ENCODE data around the gene ASCL4.

ASCL4 gene

GRCh38 chr12:107736914-107737313, 37.6 kb upstream of the ASCL4 start:
- Histone ChIP-seq H3K9me3 (ENCODE audit: low read depth, low read length) (no peaks in the 10 kb centered on the region), H3K9ac (ENCODE audit: insufficient read length) (no peak overlapping the region), H3K4me3 (no peak overlapping the region), H3K27ac (no peak overlapping the region), H3K36me3 (ENCODE audit: insufficient read depth, low read length) (peaks cover 89% of the 10 kb centered on the region)
- TF ChIP-seq POLR2AphosphoS5 (IDR thresholded peaks at IDR 0.05; ENCODE audit: borderline replicate concordance, low read depth, low read length) (no peak), EZH2 (IDR thresholded peaks at IDR 0.05) (no peak)
- DNase-seq (ENCODE audit: low read depth, low spot score): no peak

DNA sequence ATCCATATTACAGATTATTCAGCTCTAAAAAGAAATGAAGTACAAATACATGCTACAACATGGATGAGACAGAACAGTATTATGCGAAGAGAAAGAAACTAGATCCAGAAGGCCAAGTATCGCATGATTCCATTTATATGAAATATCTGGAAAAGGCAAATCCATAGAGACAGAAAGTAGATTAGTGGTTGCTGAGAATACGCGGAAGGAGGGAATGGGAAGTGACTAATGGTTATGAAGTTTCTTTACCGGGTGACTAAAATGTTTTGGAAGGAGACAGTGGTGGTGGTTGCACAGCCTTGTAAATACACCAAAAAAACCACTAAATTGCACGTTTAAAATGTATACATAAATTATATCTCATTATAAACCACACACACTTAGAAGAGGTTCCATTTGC, 26.0 kb upstream of the ASCL4 start:
- DNase-seq (ENCODE audit: low read depth, low spot score): no peak
- peaks cover 83% of the 10 kb centered on the region for H3K36me3 ChIP-seq (ENCODE audit: insufficient read depth, low read length)
- no peak for TF ChIP-seq FOXP2 (optimal IDR thresholded peaks at IDR 0.05; ENCODE audit: control extremely low read depth, extremely low read length, insufficient read depth)
- no peak for TF ChIP-seq EZH2 (IDR thresholded peaks at IDR 0.05)
- TF ChIP-seq POLR2AphosphoS5 (IDR thresholded peaks at IDR 0.05; ENCODE audit: borderline replicate concordance, low read depth, low read length): no peak

DNA sequence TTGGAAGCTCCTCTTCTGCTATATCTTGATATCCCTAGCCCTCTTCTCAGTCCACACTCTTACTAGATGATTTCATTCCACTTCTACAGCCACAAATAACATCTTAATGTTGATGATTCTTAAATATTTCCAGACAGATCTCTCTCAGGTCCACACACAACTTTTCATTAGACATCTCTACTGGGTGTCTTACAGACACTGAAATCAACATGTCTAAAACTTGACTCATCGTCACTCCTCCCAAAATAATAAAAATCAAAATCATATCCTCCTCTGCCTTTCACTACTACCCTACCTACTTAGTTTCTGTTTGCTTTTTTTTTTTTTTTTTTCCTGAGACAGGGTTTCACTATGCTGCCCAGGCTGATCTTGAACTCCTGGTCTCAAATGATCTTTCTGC, 25.4 kb upstream of the ASCL4 start:
- H3K27ac ChIP-seq: no peak overlapping the region
- H3K36me3 ChIP-seq (ENCODE audit: insufficient read depth, low read length): peaks cover 83% of the 10 kb centered on the region
- no peak overlapping the region for H3K4me3 ChIP-seq
- TF ChIP-seq EZH2 (IDR thresholded peaks at IDR 0.05): no peak
- TF ChIP-seq POLR2AphosphoS5 (IDR thresholded peaks at IDR 0.05; ENCODE audit: borderline replicate concordance, low read depth, low read length): no peak
- TF ChIP-seq FOXP2 (optimal IDR thresholded peaks at IDR 0.05; ENCODE audit: control extremely low read depth, extremely low read length, insufficient read depth): no peak
- no peak overlapping the region for H3K9ac ChIP-seq (ENCODE audit: insufficient read length)
- no peaks in the 10 kb centered on the region for H3K9me3 ChIP-seq (ENCODE audit: low read depth, low read length)
- no peak for DNase-seq (ENCODE audit: low read depth, low spot score)

More for the DNA sequence above, 26.0 kb upstream of the ASCL4 start:
- Histone ChIP-seq H3K27ac (0 out of 2 replicates have a peak overlapping the region, but pooled peaks have one; percentile 2), H3K9ac (ENCODE audit: insufficient read length) (no peak overlapping the region), H3K4me3 (no peak overlapping the region), H3K9me3 (ENCODE audit: low read depth, low read length) (no peaks in the 10 kb centered on the region)

- Histone ChIP-seq H3K36me3 (ENCODE audit: insufficient read depth, low read length) (peaks cover 39% of the 10 kb centered on the region), H3K27ac (peak overlapping the region; percentile 30; the same call in 1 of the 2 replicates), H3K9ac (ENCODE audit: insufficient read length) (peak overlapping the region; percentile 85), H3K4me3 (peak overlapping the region; percentile 81), H3K9me3 (ENCODE audit: low read depth, low read length) (no peaks in the 10 kb centered on the region)
- TF ChIP-seq POLR2AphosphoS5 (IDR thresholded peaks at IDR 0.05; ENCODE audit: borderline replicate concordance, low read depth, low read length): no peak; the same call in 1 of the 2 replicates
- no peak for TF ChIP-seq FOXP2 (optimal IDR thresholded peaks at IDR 0.05; ENCODE audit: control extremely low read depth, extremely low read length, insufficient read depth)
- no peak for TF ChIP-seq EZH2 (IDR thresholded peaks at IDR 0.05)
- peak; percentile 28 for DNase-seq (ENCODE audit: low read depth, low spot score)
Measured at GRCh38 chr12:107759410-107759809, 15.1 kb upstream of the ASCL4 start.

DNA sequence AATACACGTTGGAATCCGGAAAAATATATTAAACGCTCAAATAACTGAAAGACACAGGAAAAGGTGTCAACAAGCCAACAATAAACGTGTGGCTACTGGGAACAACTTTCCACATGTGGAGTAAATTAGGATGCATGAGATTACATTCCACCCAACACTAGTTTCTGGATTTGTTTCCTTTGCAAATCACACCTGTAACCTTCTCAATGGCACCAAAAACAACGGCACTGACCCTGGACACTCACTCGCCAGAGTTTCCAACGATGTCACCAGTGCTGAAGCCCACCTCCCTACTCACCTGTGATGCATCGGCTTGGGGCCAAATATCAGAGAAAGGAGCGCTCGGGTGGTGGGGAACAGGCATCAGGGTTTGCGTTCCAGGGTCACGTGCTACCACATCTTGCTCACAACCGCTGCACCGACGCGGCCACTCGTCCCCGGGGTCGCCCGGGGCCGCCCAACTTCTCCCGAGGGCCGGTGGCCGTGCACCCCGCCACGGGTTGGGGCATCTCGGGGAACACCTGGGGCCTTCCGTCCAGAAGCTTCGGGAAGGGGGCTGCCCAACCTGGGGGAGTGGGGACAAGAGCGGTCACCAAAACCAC, 14.2 kb upstream of the ASCL4 start:
- H3K4me3 ChIP-seq: peak overlapping the region; percentile 81
- H3K36me3 ChIP-seq (ENCODE audit: insufficient read depth, low read length): peaks cover 30% of the 10 kb centered on the region
- H3K9me3 ChIP-seq (ENCODE audit: low read depth, low read length): no peaks in the 10 kb centered on the region
- DNase-seq (ENCODE audit: low read depth, low spot score): no peak
- peak overlapping the region; percentile 30; the same call in 1 of the 2 replicates for H3K27ac ChIP-seq
- H3K9ac ChIP-seq (ENCODE audit: insufficient read length): peak overlapping the region; percentile 85
- TF ChIP-seq EZH2 (IDR thresholded peaks at IDR 0.05) (no peak), FOXP2 (optimal IDR thresholded peaks at IDR 0.05; ENCODE audit: control extremely low read depth, extremely low read length, insufficient read depth) (no peak), POLR2AphosphoS5 (IDR thresholded peaks at IDR 0.05; ENCODE audit: borderline replicate concordance, low read depth, low read length) (no peak; the same call in 1 of the 2 replicates)

DNA sequence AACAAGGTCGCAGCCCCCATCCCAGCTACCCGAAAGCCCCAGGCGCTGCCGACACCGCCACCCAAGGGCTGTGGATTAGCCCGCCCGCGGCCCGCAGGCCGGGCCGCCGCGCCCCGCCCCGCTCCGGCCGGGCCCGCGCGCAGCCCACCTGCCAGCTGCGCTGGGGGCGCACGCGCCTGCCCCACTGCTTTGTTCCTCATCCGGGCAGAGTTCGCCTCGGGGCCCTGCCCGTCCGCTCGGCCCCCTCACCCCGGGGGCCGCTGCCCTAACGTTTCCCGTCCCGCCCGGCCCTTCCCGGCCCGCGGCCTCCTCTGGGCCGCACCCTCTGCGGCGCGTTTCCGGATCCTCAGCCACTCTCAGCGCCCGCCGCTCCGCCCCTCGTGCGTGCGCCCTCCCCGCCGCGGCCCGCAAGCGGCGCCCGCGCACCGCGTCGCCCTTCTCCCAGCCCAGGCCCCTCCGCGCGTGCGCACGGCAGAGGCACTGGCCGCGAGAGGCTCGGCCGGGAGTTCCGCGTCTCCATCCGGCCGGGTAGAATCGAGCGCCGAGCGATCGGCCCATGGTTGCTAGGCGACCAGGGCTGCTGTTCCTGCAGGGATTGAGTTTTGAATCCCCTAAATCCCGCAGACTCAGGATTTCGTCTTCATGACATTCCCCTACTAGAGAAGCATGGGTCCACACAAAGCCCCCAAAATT, 13.5 kb upstream of the ASCL4 start, which contains the start of gene PRDM4:
Gene PRDM4 (minus strand): TSS at position 329 of the 693 bp plus-strand sequence. CDS start 622 bp downstream, outside the sequence.
- peak; percentile 69; the same call in 1 of the 2 replicates for TF ChIP-seq POLR2AphosphoS5 (IDR thresholded peaks at IDR 0.05; ENCODE audit: borderline replicate concordance, low read depth, low read length)
- TF ChIP-seq FOXP2 (optimal IDR thresholded peaks at IDR 0.05; ENCODE audit: control extremely low read depth, extremely low read length, insufficient read depth): no peak
- Histone ChIP-seq H3K27ac (peak within 1 kb of the TSS; percentile 30; the same call in 1 of the 2 replicates), H3K36me3 (ENCODE audit: insufficient read depth, low read length) (peaks cover 26% of the 10 kb centered on the region), H3K9ac (ENCODE audit: insufficient read length) (peak within 1 kb of the TSS; percentile 85), H3K9me3 (ENCODE audit: low read depth, low read length) (no peaks in the 10 kb centered on the region), H3K4me3 (peak within 1 kb of the TSS; percentile 81)
- peak; percentile 28 for DNase-seq (ENCODE audit: low read depth, low spot score)

- Histone ChIP-seq H3K27ac (no peak overlapping the region), H3K36me3 (ENCODE audit: insufficient read depth, low read length) (peaks cover 20% of the 10 kb centered on the region), H3K9me3 (ENCODE audit: low read depth, low read length) (no peaks in the 10 kb centered on the region), H3K9ac (ENCODE audit: insufficient read length) (peak overlapping the region; percentile 36), H3K4me3 (peak overlapping the region; percentile 81)
- DNase-seq (ENCODE audit: low read depth, low spot score): no peak
- no peak for TF ChIP-seq POLR2AphosphoS5 (IDR thresholded peaks at IDR 0.05; ENCODE audit: borderline replicate concordance, low read depth, low read length)
Measured at GRCh38 chr12:107761502-107761904, 13.0 kb upstream of the ASCL4 start.

DNA sequence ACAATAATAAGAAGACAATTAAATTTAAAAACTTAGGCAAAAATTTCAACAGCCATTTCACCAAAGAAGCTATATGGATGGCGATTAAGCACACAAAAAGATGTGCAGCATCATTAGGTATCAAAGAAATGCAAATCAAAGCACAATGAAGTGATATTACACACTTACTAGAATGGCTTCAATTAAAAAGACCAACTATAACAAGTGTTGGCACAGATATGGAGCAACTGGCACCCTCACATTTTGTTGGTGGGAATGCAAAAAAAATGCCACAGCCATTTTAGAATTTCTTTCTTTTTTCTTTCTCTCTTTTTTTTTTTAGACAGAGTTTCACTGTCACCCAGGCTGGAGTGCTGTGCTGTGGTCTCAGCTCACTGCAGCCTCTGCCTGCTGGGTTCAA, 11.6 kb upstream of the ASCL4 start:
- Histone ChIP-seq H3K9ac (ENCODE audit: insufficient read length) (no peak overlapping the region), H3K27ac (no peak overlapping the region), H3K4me3 (no peak overlapping the region), H3K9me3 (ENCODE audit: low read depth, low read length) (no peaks in the 10 kb centered on the region), H3K36me3 (ENCODE audit: insufficient read depth, low read length) (peaks cover 9% of the 10 kb centered on the region)
- DNase-seq (ENCODE audit: low read depth, low spot score): no peak
- TF ChIP-seq FOXP2 (optimal IDR thresholded peaks at IDR 0.05; ENCODE audit: control extremely low read depth, extremely low read length, insufficient read depth) (no peak), POLR2AphosphoS5 (IDR thresholded peaks at IDR 0.05; ENCODE audit: borderline replicate concordance, low read depth, low read length) (no peak), EZH2 (IDR thresholded peaks at IDR 0.05) (no peak)

Data from SK-N-MC (cell line).